Measurements from ENCODE around the gene CMSS1. TPM values are rescaled to one million over a fixed set of nuclear protein-coding genes. Genes with fewer than 3 reads are reported as not detected.

The CMSS1 gene
- total and polyA plus RNA-seq, 2 of the 13 experiments (the other 11 are each of a cell fraction or from before 2014, with no cell fraction given), result 6.4 to 48.7 TPM

GRCh38 chr3:99870712-99871111 lies 53.0 kb downstream of the CMSS1 start:
- Histone ChIP-seq H3K4me1 (ENCODE audit: insufficient read depth, low read length) (peaks cover 72% of the 10 kb centered on the region), H3K27ac (ENCODE audit: extremely low read length, insufficient read depth, low read length) (no peak overlapping the region), H3K9ac (ENCODE audit: insufficient read depth, low read depth, low read length) (peak overlapping the region; percentile 99), H3K4me2 (ENCODE audit: low read depth, low read length) (peak overlapping the region; percentile 92), H3K9me3 (ENCODE audit: low read length) (no peaks in the 10 kb centered on the region), H3K79me2 (ENCODE audit: insufficient read depth, low read length) (peaks cover 100% of the 10 kb centered on the region), H2AFZ (ENCODE audit: low read length) (no peak overlapping the region), H3K27me3 (ENCODE audit: control insufficient read depth in 1 of 2, insufficient read depth in 2 of 2, low read length in 2 of 2) (no peaks in the 10 kb centered on the region; a peak in 1 of 5 replicates), H4K20me1 (ENCODE audit: insufficient read depth, low read length) (peaks cover 79% of the 10 kb centered on the region), H3K36me3 (replicated peaks in 1 of 2; ENCODE audit: control insufficient read depth in 1 of 2, insufficient read depth in 2 of 2, low read length in 2 of 2) (peaks cover 25 to 52% of the 10 kb centered on the region in 2 experiments), H3K4me3 (replicated peaks in 1 of 3; ENCODE audit: insufficient read depth in 1 of 3, low read depth in 2 of 3, low read length in 3 of 3) (peak overlapping the region in 2 of 3 experiments; percentile 73 to 83; a peak in 3 of 6 replicates)
- no TSS peak for BruUV-seq (replicated peaks)
- POLR2A ChIA-PET, result interaction anchor here (1.2 to 3.5 kb wide), 5 partner anchors 10 to 390 kb away, joined by 3 to 15 read pairs (median 4); partner anchors contain the start of gene TBC1D23
- CTCF ChIA-PET (ENCODE audit: low intra/inter-chr PET ratio, low total read pairs), result no interaction called here
- no peak for DNase-seq (ENCODE audit: low spot score)
- FAIRE-seq, result no peak
- WGBS (ENCODE audit: low lambda C conversion rate), result 73% methylated on average over 2 of the region's 2 CpGs
- ATAC-seq, result no peak
- intact Hi-C loops (cut with micrococcal nuclease; ENCODE audit: unreplicated experiment) (no loop called here), in situ Hi-C loops (cut with HindIII; ENCODE audit: extremely low pct_ligation_motif_present, low pct_unique_long_range_greater_than_20kb) (loop anchor here (10.0 kb wide), 1 partner anchor 174 kb away; no protein-coding TSS in a partner anchor)
- no peak for TF ChIP-seq REPIN1 (CRISPR knock-in tag; IDR thresholded peaks at IDR 0.05; ENCODE audit: borderline replicate concordance, low read depth)
- TF ChIP-seq THAP9 (CRISPR knock-in tag; IDR thresholded peaks at IDR 0.05; ENCODE audit: borderline replicate concordance), result no peak
- TF ChIP-seq RBFOX2 (IDR thresholded peaks at IDR 0.05; ENCODE audit: low read depth, low read length), result peak; percentile 56; the same call in 1 of the 2 replicates
- no peak for TF ChIP-seq HNRNPK (IDR thresholded peaks at IDR 0.05; ENCODE audit: low read depth, low read length, poor library complexity, severe bottlenecking)
- TF ChIP-seq POLR2G (IDR thresholded peaks at IDR 0.05; ENCODE audit: low read depth, low read length), result peak; percentile 28; the same call in 1 of the 2 replicates
- TF ChIP-seq RBM22 (optimal IDR thresholded peaks at IDR 0.05; ENCODE audit: low read length), result no peak
- TF ChIP-seq CCDC6 (CRISPR knock-in tag; IDR thresholded peaks at IDR 0.05), result no peak
- 0 out of 2 replicates have a peak, but pooled peaks have one; percentile 20 for TF ChIP-seq FUBP1 (CRISPR knock-in tag; IDR thresholded peaks at IDR 0.05; ENCODE audit: borderline replicate concordance)
- no peak for TF ChIP-seq ZNF496 (CRISPR knock-in tag; IDR thresholded peaks at IDR 0.05; ENCODE audit: insufficient replicate concordance)
- TF ChIP-seq ZNF788 (CRISPR knock-in tag; IDR thresholded peaks at IDR 0.05; ENCODE audit: borderline replicate concordance), result no peak
- no peak for TF ChIP-seq ZBTB44 (CRISPR knock-in tag; IDR thresholded peaks at IDR 0.05)
- no peak for TF ChIP-seq ZNF30 (CRISPR knock-in tag; IDR thresholded peaks at IDR 0.05)
- TF ChIP-seq MLLT10 (CRISPR knock-in tag; IDR thresholded peaks at IDR 0.05), result no peak
- TF ChIP-seq GABPA (IDR thresholded peaks at IDR 0.05; ENCODE audit: low read depth, low read length), result no peak
- 0 out of 2 replicates have a peak, but pooled peaks have one; percentile 5 for TF ChIP-seq GABPA (CRISPR knock-in tag; IDR thresholded peaks at IDR 0.05; ENCODE audit: low read depth)
- no peak for TF ChIP-seq KMT2B (CRISPR knock-in tag; IDR thresholded peaks at IDR 0.05)

Data from HepG2 (cell line).